ENCODE measurements around the gene B9D1. TPM values are rescaled to one million over a fixed set of nuclear protein-coding genes. Genes with fewer than 3 reads are reported as not detected.

The B9D1 gene
- 9.2 TPM for total RNA-seq

GRCh38 chr17:19362277-19363113 is at the start of gene B9D1:
B9D1 (minus strand) TSS chr17:19362723; CDS start chr17:19362569, 154 bp downstream.
- DNase-seq = peak; percentile 92

GRCh38 chr17:19411631-19412030 is 49.1 kb upstream of the B9D1 start:
- DNase-seq = no peak

- DNase-seq = no peak
Measured at GRCh38 chr17:19410875-19411620, 48.5 kb upstream of the B9D1 start, which contains the start of gene RNF112. RNF112 (plus strand) TSS chr17:19411232; CDS start chr17:19411409, 177 bp downstream.

GRCh38 chr17:19410091-19410490 is 47.6 kb upstream of the B9D1 start:
- DNase-seq = no peak

- DNase-seq = no peak
Measured at GRCh38 chr17:19409509-19409908, 47.0 kb upstream of the B9D1 start.

GRCh38 chr17:19409066-19409465 is 46.5 kb upstream of the B9D1 start:
- DNase-seq = no peak

GRCh38 chr17:19408346-19408710 is 45.8 kb upstream of the B9D1 start:
- no peak for DNase-seq

- no peak for DNase-seq
Measured at GRCh38 chr17:19407601-19408345, 45.2 kb upstream of the B9D1 start.

GRCh38 chr17:19405114-19405513 is 42.6 kb upstream of the B9D1 start:
- no peak for DNase-seq

- DNase-seq = no peak
Measured at GRCh38 chr17:19404264-19404663, 41.7 kb upstream of the B9D1 start.

- DNase-seq = no peak
Measured at GRCh38 chr17:19403021-19403420, 40.5 kb upstream of the B9D1 start.

- DNase-seq = no peak
Measured at GRCh38 chr17:19402171-19402570, 39.6 kb upstream of the B9D1 start.

- no peak for DNase-seq
Measured at GRCh38 chr17:19401321-19402010, 38.9 kb upstream of the B9D1 start.

- no peak for DNase-seq
Measured at GRCh38 chr17:19399750-19400450, 37.4 kb upstream of the B9D1 start.

- DNase-seq = no peak
Measured at GRCh38 chr17:19398301-19399181, 36.0 kb upstream of the B9D1 start.

GRCh38 chr17:19397556-19398041 is 35.1 kb upstream of the B9D1 start:
- DNase-seq = no peak

- DNase-seq = no peak
Measured at GRCh38 chr17:19392303-19392702, 29.8 kb upstream of the B9D1 start.

GRCh38 chr17:19391432-19391831 is 28.9 kb upstream of the B9D1 start:
- no peak for DNase-seq

- DNase-seq = no peak
Measured at GRCh38 chr17:19390951-19391350, 28.4 kb upstream of the B9D1 start.
